HG02588 (cell line): ENCODE results near the gene PTPRG.
"Not testable (repeated sequence)": the region's sequence is repeated elsewhere in the genome, so short reads cannot be mapped to it uniquely, and the experiment has no call there.

Source experiments
- ATAC-seq: cut with Tn5 transposase; IDR thresholded peaks from one replicate; pipeline ENCODE4 v1.9.1; 2021; ENCODE audit warnings: mild to moderate bottlenecking, moderate library complexity; ENCODE audit not compliant: unreplicated experiment

PTPRG gene

GRCh38 chr3:62032738-62033137, 471.4 kb downstream of the PTPRG start:
- no peak for ATAC-seq

GRCh38 chr3:62035402-62036057, 474.2 kb downstream of the PTPRG start:
- no peak for ATAC-seq

- no peak for ATAC-seq
These were observed 475.4 kb downstream of the PTPRG start for GRCh38 chr3:62036726-62037125.

- not testable (repeated sequence) for ATAC-seq
These were observed 477.4 kb downstream of the PTPRG start for GRCh38 chr3:62038798-62039197.

- no peak for ATAC-seq
These were observed 478.2 kb downstream of the PTPRG start for GRCh38 chr3:62039586-62039985.

GRCh38 chr3:62041681-62042080, 480.3 kb downstream of the PTPRG start:
- ATAC-seq = no peak

GRCh38 chr3:62044874-62045411, 483.6 kb downstream of the PTPRG start:
- ATAC-seq = no peak

DNA sequence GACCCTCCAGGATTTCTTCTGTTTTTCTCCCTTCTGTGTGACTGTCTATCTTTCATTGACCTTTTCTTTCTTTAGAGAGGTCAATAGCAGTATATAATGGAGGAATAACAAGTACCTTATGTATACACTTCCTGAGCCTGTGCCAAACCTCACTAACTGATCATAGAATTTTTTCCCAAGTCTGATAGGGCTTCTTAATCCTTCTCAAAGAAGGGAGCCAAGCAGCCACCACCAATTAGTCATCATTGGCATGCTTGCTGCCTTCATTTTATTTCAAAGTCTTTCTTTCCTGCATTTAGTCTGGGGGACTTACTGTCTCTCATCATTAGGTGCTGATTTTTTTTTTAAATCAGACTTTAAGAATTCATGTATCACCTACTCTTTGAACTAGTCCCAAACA, 485.0 kb downstream of the PTPRG start:
- ATAC-seq = no peak

- no peak for ATAC-seq
These were observed 487.2 kb downstream of the PTPRG start for GRCh38 chr3:62048577-62048976.

DNA sequence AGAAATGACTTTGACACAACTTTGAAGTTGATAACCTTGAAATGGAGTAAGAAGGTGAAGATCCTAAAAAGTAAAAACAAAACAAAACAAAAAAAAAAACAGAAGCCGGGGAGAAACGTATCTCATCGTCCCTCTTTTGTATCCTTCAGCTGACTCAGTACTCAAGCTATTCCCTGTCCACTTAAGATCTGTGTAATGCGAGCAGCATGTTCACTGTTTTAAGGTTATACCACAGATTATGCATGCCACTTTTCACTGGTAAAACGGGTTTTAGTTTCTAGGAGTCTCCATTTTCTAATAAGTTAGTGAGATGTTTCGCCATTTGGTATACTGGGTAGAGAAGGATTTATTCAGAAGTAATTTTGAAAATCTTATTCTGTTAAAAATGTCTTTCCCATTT, 487.7 kb downstream of the PTPRG start:
- no peak for ATAC-seq

DNA sequence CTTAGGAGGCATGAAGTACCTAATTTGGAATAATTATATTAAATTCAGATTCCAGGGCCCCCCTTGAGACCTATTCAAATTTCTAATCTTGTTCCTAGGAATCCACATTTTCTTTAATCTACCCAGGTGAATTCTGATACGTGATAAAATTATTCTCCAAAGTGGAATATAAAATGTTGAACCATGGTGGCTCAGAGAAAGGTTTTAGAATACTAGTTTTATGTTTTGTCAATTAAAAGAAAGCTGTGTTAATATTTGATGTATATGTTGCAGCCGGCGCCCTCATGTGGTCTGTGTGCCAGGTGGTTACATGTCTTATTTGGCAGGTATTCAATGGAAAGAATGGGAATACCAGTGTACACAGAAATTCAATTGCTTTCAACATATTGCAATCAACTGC, 490.1 kb downstream of the PTPRG start:
- no peak for ATAC-seq

DNA sequence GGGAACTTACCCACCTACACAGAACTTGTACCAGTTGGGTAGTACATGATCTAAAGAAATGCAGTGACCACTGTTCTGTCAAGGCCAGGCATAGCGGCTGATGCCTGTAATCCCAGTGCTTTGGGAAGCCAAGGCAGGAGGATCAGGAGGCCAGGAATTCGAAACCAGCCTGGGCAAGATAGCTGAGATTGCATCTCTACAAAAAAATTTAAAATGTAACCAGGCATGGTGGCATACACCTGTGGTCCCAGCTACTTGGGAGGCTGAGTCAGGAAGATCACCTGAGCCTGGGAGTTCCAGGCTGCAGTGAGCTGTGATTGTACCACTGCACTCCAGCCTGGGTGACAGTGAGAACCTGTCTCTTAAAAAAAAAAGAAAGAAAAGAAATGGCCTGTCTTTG, 491.0 kb downstream of the PTPRG start:
- no peak for ATAC-seq

GRCh38 chr3:62056658-62057057, 495.3 kb downstream of the PTPRG start:
- ATAC-seq = no peak

DNA sequence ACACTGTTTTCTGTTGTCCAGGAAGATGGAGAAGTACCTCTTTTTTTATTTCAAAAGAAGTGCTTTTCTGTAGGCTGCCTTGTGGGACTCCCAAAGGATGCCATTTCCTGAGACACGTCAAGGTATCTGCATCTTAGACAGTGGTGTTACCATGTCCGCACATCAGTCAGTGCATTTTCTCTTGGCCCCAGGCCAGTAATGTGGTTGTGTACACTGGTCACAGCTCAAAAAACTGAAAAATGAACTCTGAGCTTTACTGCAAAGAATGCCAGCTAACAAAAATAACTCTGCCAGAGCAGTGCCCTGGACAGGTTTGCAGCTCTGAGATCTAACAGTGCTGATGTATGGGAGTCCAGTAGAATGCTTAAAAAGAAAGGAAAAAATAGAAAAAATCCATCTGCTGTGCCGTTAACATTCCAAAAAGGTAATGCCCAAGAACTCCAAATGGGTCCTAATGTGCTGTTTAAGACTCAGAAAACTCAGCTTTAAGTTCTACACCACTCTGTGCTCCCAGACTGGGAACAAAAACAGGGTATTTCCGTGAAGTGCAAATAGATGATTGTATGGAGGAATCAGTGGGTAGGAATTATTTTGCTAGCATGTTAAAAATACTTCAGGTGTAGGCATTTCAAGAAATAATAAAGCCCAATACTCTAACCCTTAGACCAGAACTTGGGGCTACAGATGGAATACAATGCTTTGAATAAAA, 496.1 kb downstream of the PTPRG start:
- no peak for ATAC-seq

GRCh38 chr3:62065985-62066693, 504.8 kb downstream of the PTPRG start:
- no peak for ATAC-seq

GRCh38 chr3:62068337-62068736, 507.0 kb downstream of the PTPRG start:
- no peak for ATAC-seq

- ATAC-seq = no peak
These were observed 509.5 kb downstream of the PTPRG start for GRCh38 chr3:62070891-62071290.

DNA sequence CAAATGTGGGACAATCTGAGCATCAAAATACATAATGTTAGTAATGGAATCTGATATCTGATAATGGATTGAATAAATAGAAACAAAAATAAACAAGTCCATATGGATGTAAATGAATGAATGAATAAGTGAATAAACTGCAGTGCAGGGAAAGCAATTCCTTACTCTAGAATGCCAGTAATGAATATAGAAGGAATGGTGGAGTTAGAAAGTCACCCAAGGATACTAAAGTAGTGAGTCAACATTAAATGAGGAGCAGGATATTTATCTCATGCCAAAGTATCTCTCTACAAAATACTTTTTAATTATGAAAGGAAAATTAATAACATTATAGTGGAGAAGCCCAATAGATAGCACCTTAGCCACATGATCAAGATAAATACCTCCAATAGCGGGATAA, 511.7 kb downstream of the PTPRG start:
- ATAC-seq = no peak

DNA sequence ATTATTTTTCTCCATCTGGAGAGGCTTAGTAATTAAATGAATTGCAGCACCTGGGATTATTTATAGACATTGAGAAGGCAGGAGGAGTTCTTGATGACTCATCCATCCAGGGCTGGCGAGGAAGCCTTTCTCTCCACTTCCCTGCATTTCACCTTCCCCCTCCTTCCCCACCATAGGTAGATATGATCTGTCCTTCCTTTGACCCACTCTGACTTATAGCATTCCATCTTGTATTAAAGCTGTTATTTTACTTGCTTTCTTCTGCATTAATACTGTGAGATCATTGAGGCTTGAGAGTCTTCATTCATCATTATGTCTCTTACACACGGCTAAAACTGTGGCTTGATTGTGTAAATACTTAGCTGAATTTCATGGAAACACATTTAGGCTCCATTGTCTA, 523.2 kb downstream of the PTPRG start:
- ATAC-seq = no peak

DNA sequence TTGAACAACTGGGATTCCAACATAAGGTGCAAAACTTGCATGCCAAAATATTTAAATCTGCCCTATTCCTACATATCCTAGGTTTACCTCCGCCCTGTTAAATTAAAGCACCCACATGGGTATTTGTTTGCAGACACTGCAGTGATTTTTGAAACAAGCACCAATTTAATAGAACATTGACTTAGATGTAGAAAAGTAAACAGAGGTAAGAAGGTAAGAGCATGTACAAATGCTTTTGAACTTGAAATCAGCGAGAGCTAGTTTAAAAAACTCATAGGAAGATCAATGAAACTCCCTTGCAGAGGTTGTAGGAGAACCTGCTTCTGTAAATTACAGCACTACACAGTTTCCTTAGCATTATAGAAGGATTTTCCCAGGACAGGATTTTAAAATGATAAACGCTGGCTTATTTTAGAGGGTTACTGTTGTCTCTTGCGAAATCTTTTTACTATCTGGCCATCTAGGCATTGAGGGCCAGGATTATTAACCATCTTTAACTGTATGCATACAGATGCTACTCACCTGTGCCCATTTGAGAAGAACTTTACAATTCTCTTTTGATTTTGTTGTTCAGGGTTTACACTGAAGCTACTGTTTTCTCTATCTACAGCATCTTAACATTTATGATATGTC, 527.2 kb downstream of the PTPRG start:
- no peak for ATAC-seq

DNA sequence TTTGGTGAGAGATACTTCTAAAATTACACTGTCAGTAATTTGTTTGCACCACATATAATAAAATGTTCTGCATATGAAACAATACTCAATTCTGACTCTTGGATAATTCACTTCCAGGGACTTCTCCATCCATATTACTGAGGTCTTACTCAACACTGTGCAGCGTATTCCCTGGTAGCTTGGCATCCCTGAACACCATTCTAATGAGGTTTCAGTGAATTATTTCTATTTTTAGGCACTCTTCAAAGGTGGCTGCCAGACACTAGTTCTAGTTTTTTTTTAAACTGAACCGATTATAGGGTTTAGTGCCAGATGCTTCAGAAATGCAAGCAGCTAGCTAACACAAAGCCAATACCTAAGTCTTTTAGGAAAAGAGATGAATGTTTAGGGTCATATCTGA, 528.7 kb downstream of the PTPRG start:
- no peak for ATAC-seq
